OCI-LY7 (cell line): ENCODE measurements around the gene TMTC2. TPM values are rescaled to one million over a fixed set of nuclear protein-coding genes. Genes with fewer than 3 reads are reported as not detected.

Experiments
- BruUV-seq: library from RNA; stranded (reverse); fragments of 400-500 nt; replicated peaks from 2 replicates; lab custom pipeline; 2021; lab: Mats Ljungman, UMichigan
- CTCF ChIA-PET: fragments of 300-600 bp; sonication (Branson Sonifier 250); formaldehyde crosslinking; loops from one replicate; lab custom pipeline; 2022; ENCODE audit warnings: antibody characterized with exemption; ENCODE audit not compliant: unreplicated experiment; lab: Charles Lee
- POLR2A ChIA-PET: fragments of 300-600 bp; sonication (Branson Sonifier 250); formaldehyde crosslinking; loops from one replicate; lab custom pipeline; 2022; ENCODE audit warnings: antibody characterized with exemption; lab: Charles Lee
- DNase-seq: peaks from one replicate; pipeline ENCODE4 v3.0.0-alpha.2; 2015; ENCODE audit warnings: low spot score
- H2AFZ ChIP-seq: fragments of 200-600 bp; sonication (generic), shearing (Covaris generic); 2 replicates; pipeline ENCODE4 v1.6.1; 2014; ENCODE audit warnings: mild to moderate bottlenecking, antibody characterized with exemption, low read length, moderate library complexity
- H3K27ac ChIP-seq: fragments of 200-600 bp; sonication (generic); 2 replicates; pipeline ENCODE4 v1.5.1; 2014; ENCODE audit warnings: mixed run types, low read depth, mild to moderate bottlenecking, moderate library complexity, low read length, inconsistent platforms; ENCODE audit not compliant: poor library complexity, severe bottlenecking
- H3K36me3 ChIP-seq: fragments of 200-600 bp; sonication (generic); 2 replicates; pipeline ENCODE4 v1.6.1; 2014; ENCODE audit warnings: mild to moderate bottlenecking, antibody characterized with exemption, low read length, moderate library complexity, mixed read lengths; ENCODE audit not compliant: insufficient read depth
- H3K4me1 ChIP-seq: fragments of 200-600 bp; sonication (generic); 2 replicates; pipeline ENCODE4 v1.5.1; 2014; ENCODE audit warnings: mild to moderate bottlenecking, low read length; ENCODE audit not compliant: insufficient read depth, poor library complexity, severe bottlenecking
- H3K4me2 ChIP-seq: fragments of 200-600 bp; sonication (generic); 2 replicates; pipeline ENCODE4 v1.6.1; 2014; ENCODE audit warnings: mild to moderate bottlenecking, low read length
- H3K4me3 ChIP-seq: fragments of 200-600 bp; sonication (generic); 2 replicates; pipeline ENCODE4 v1.5.1; 2014; ENCODE audit warnings: mild to moderate bottlenecking, low read depth, low read length; ENCODE audit not compliant: poor library complexity, severe bottlenecking
- H3K79me2 ChIP-seq: fragments of 200-600 bp; sonication (generic); 2 replicates; pipeline ENCODE4 v1.6.1; 2016; ENCODE audit warnings: low read depth, mild to moderate bottlenecking, low read length, moderate library complexity, mixed read lengths; ENCODE audit not compliant: insufficient read depth
- H3K9me2 ChIP-seq: fragments of 200-600 bp; sonication (generic); 2 replicates; pipeline ENCODE4 v1.6.1; 2016; ENCODE audit warnings: mild to moderate bottlenecking, low read length, mixed read lengths; ENCODE audit not compliant: insufficient read depth
- H3K9me3 ChIP-seq: fragments of 200-600 bp; sonication (generic); 2 replicates; pipeline ENCODE4 v1.6.1; 2014; ENCODE audit warnings: mild to moderate bottlenecking, mixed run types, low read length, mixed read lengths
- H4K20me1 ChIP-seq: fragments of 200-600 bp; sonication (generic); 2 replicates; pipeline ENCODE4 v1.6.1; 2014; ENCODE audit warnings: mild to moderate bottlenecking, antibody characterized with exemption, low read length, moderate library complexity, mixed read lengths; ENCODE audit not compliant: insufficient read depth
- EZH2phosphoT487 ChIP-seq: fragments of 200-600 bp; sonication (generic); IDR thresholded peaks from 2 replicates; pipeline ENCODE4 v1.6.1; 2018; ENCODE audit warnings: low read depth, borderline replicate concordance, mild to moderate bottlenecking, mixed run types, antibody characterized with exemption, low read length, moderate library complexity, mixed read lengths
- intact Hi-C: fragments of 100-400 bp; cut with micrococcal nuclease; formaldehyde crosslinking; loops from one replicate; pipeline ENCODE4 v1.10.0; 2022; ENCODE audit not compliant: unreplicated experiment
- total RNA-seq, 2 experiments: library from RNA; depleted of rRNA in 1 of 2; stranded (reverse); fragments of >200 nt in 1 of 2; shearing (Covaris generic) in 1 of 2; gene quantifications; 2 replicates each; pipeline ENCODE4 v1.2.3, GENCODE V29; 2014 to 2022
- TF ChIP-seq, protein P1 (sequence below): fragments of 200-600 bp; sonication (generic); conservative IDR thresholded peaks from 2 replicates; pipeline ENCODE4 v1.5.1; 2014; ENCODE audit warnings: mild to moderate bottlenecking, antibody characterized with exemption, low read length, moderate library complexity, mixed read lengths

TMTC2 gene
- total RNA-seq, 2 experiments from 2014 or later = 5.6 to 8.1 TPM

DNA sequence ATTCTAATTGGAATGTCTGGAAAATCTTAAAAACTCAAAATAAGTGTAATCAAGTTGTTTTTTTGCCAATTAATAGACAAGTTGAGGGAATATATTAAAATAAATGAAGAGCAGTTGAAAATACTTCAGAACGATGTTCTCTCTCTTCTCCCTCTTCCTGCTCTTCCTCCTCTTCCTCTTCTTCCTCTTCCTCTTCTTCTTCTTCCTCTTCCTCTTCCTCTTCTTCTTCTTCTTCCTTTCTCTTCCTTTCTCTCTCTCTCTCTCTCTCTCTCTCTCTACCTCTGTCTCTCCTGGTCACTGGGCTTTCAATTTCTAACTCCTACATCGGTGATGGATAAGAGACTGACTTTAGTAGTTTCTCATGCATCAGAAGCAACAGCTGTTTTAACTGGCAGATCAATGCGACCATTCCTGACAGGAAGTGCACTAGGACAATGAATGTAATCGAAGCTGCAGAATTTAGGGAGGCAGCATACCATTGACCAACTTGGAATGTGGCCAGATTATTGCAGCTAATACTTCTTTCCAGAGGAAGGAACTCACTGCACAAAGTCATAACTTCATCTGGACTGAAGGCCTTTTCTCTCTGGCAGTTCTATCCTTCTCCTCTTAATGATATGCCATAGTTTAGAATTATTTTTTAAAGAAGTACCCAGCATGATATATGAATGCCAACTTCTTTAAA, 13.8 kb upstream of the TMTC2 start:
- Histone ChIP-seq H3K9me2 (no peaks in the 10 kb centered on the region), H3K9me3 (no peaks in the 10 kb centered on the region), H4K20me1 (no peaks in the 10 kb centered on the region), H3K4me3 (no peak overlapping the region), H3K4me2 (no peak overlapping the region), H2AFZ (no peak overlapping the region), H3K27ac (no peak overlapping the region), H3K79me2 (no peaks in the 10 kb centered on the region), H3K36me3 (no peaks in the 10 kb centered on the region), H3K4me1 (no peaks in the 10 kb centered on the region)
- DNase-seq = no peak
- ChIA-PET CTCF (interaction anchor here (0.9 kb wide), 1 partner anchor 11 kb away, joined by 3 read pairs; no protein-coding TSS in a partner anchor), POLR2A (interaction anchor here (0.6 to 2.3 kb wide), 2 partner anchors 10 to 354 kb away, joined by 3 to 7 read pairs; no protein-coding TSS in a partner anchor)
- BruUV-seq = no TSS peak
- intact Hi-C loops = no loop called here
- no peak for TF ChIP-seq EZH2phosphoT487
- TF ChIP-seq, protein P1, sequence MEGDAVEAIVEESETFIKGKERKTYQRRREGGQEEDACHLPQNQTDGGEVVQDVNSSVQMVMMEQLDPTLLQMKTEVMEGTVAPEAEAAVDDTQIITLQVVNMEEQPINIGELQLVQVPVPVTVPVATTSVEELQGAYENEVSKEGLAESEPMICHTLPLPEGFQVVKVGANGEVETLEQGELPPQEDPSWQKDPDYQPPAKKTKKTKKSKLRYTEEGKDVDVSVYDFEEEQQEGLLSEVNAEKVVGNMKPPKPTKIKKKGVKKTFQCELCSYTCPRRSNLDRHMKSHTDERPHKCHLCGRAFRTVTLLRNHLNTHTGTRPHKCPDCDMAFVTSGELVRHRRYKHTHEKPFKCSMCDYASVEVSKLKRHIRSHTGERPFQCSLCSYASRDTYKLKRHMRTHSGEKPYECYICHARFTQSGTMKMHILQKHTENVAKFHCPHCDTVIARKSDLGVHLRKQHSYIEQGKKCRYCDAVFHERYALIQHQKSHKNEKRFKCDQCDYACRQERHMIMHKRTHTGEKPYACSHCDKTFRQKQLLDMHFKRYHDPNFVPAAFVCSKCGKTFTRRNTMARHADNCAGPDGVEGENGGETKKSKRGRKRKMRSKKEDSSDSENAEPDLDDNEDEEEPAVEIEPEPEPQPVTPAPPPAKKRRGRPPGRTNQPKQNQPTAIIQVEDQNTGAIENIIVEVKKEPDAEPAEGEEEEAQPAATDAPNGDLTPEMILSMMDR = no peak

DNA sequence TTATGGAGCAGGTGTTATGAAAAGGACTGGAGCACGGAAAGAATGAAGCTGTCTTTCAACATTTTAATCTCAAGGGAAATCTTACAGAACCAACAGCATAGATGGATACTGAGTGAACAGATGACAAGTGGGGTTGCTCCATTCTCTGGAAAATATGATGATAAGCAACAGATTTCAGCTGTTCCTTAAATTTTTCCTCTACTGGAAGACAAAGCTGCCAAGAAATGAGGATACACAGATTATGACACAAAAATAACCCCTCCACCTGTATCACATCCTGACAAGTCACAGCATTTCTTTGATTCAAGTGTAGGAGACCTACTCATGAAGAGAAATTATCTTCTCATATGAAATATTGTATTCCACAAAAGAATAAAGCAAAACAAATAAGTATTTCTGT, 13.0 kb upstream of the TMTC2 start:
- Histone ChIP-seq H3K9me3 (no peaks in the 10 kb centered on the region), H4K20me1 (no peaks in the 10 kb centered on the region), H3K4me2 (no peak overlapping the region), H3K9me2 (no peaks in the 10 kb centered on the region), H3K27ac (no peak overlapping the region), H3K36me3 (no peaks in the 10 kb centered on the region), H3K4me1 (no peaks in the 10 kb centered on the region), H2AFZ (no peak overlapping the region), H3K4me3 (no peak overlapping the region), H3K79me2 (no peaks in the 10 kb centered on the region)
- intact Hi-C loops = no loop called here
- CTCF ChIA-PET = no interaction called here
- BruUV-seq = no TSS peak
- POLR2A ChIA-PET = interaction anchor here (0.6 to 2.3 kb wide), 3 partner anchors 10 to 355 kb away, joined by 3 to 7 read pairs (median 6); no protein-coding TSS in a partner anchor
- TF ChIP-seq EZH2phosphoT487 = no peak
- TF ChIP-seq, protein P1 = no peak
- DNase-seq = no peak

DNA sequence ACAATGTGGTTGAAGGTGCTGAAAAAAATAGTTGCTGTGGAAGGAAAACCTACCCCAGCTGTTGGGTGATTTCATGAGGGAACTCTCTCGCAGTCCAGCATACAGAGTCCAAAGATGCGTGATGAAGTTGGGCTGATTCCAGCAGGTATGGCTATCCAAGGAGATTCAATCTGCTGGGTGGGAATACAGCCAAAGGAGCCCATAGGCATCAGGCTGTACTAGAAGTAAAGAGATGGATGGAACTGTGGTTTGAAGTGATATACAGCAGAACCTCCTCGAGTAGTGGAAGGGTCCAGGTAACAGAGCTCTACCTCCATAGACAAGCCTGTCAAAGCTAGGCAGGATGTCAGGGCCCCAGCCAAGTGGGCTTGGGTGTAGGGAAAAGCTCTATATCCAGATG, 11.5 kb upstream of the TMTC2 start:
- no TSS peak for BruUV-seq
- ChIA-PET CTCF (interaction anchor here (1.7 kb wide), 1 partner anchor 10 kb away, joined by 5 read pairs; no protein-coding TSS in a partner anchor), POLR2A (interaction anchor here (0.6 to 2.3 kb wide), 4 partner anchors 9 to 149 kb away, joined by 3 to 7 read pairs (median 6); no protein-coding TSS in a partner anchor)
- Histone ChIP-seq H2AFZ (no peak overlapping the region), H3K9me3 (no peaks in the 10 kb centered on the region), H4K20me1 (no peaks in the 10 kb centered on the region), H3K36me3 (no peaks in the 10 kb centered on the region), H3K9me2 (no peaks in the 10 kb centered on the region), H3K4me3 (no peak overlapping the region), H3K79me2 (no peaks in the 10 kb centered on the region), H3K4me1 (no peaks in the 10 kb centered on the region), H3K27ac (no peak overlapping the region), H3K4me2 (no peak overlapping the region)
- no peak for TF ChIP-seq EZH2phosphoT487
- TF ChIP-seq, protein P1 = no peak
- intact Hi-C loops = no loop called here
- no peak for DNase-seq
